MM.1S (cell line): ENCODE measurements around the gene ITIH4.

Experiments used
- CTCF ChIP-seq: fragments of 300-600 bp; sonication (generic); IDR thresholded peaks from 2 replicates; pipeline ENCODE4 v1.5.1; 2016; ENCODE audit warnings: antibody characterized with exemption, low read length, mixed read lengths
- EZH2 ChIP-seq: fragments of 300-600 bp; sonication (generic); optimal IDR thresholded peaks from 2 replicates; pipeline ENCODE3; 2017; ENCODE audit warnings: low read depth, mild to moderate bottlenecking, antibody characterized with exemption, low read length, mixed read lengths

DNA sequence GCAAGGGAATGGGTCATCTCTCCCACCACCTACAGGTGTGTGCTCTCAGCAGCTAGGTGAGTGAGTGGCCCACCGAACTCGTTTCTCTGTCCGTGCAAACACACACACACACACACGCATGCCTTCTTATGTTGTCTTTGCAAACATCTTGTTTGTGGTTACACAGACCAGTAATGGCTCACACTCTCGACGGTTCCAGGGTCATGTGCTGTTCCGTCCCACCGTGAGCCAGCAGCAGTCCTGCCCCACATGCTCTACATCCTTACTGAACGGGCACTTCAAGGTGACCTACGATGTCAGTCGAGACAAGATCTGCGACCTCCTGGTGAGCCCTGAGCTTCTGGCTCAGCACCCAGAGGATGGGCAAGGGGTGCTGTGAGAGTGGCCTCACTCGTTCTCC lies 48.7 kb downstream of the ITIH4 start:
- TF ChIP-seq EZH2 (no peak), CTCF (no peak)
